Tibial nerve (tissue), 4 donors: ENCODE results near the gene CDKL2. TPM values are rescaled to one million over a fixed set of nuclear protein-coding genes. Genes with fewer than 3 reads are reported as not detected.
"Not testable (repeated sequence)": the region's sequence is repeated elsewhere in the genome, so short reads cannot be mapped to it uniquely, and the experiment has no call there.

ENCODE experiments used
- DNase-seq, 2 donors: peaks; one replicate each; pipeline ENCODE4 v3.0.0-alpha.2; 2019; ENCODE audit warnings: low spot score in 2 of 2
- H3K27ac ChIP-seq, 4 donors: fragments of 200-600 bp; sonication (generic) in 3 of 4; one replicate each; pipeline ENCODE4 v1.5.1; 2017 to 2019; ENCODE audit warnings: mild to moderate bottlenecking in 1 of 4
- H3K27me3 ChIP-seq, 2 donors: fragments of 200-600 bp; sonication (generic) in 1 of 2; one replicate each; pipeline versions ENCODE4 v1.5.1 to v1.6.0; 2017 to 2019
- H3K36me3 ChIP-seq, 3 donors: fragments of 200-600 bp; sonication (generic); one replicate each; pipeline ENCODE4 v1.5.1; 2018 to 2019
- H3K4me1 ChIP-seq, 4 donors: fragments of 200-600 bp; sonication (generic) in 3 of 4; one replicate each; pipeline ENCODE4 v1.5.1; 2017 to 2019
- H3K4me3 ChIP-seq, 4 donors: fragments of 200-600 bp; sonication (generic) in 3 of 4; one replicate each; pipeline ENCODE4 v1.5.1; 2017 to 2019; ENCODE audit warnings: mild to moderate bottlenecking in 1 of 4, moderate library complexity in 1 of 4
- H3K9me3 ChIP-seq, 4 donors: fragments of 200-600 bp; sonication (generic) in 3 of 4; one replicate each; pipeline ENCODE4 v1.5.1; 2017 to 2019
- EP300 ChIP-seq, 2 donors: sonication (generic); formaldehyde crosslinking; IDR thresholded peaks; one replicate each; pipeline ENCODE4 v1.6.1; 2017; ENCODE audit warnings: antibody characterized with exemption in 2 of 2, mild to moderate bottlenecking in 1 of 2
- POLR2A ChIP-seq, 2 donors: fragments of 450-650 bp; IDR thresholded peaks; one replicate each; pipeline ENCODE4 v1.6.1; 2017; ENCODE audit warnings: antibody characterized with exemption in 2 of 2, mild to moderate bottlenecking in 2 of 2, moderate library complexity in 2 of 2
- WGBS, 2 donors: methylation state at CpG; one replicate each; pipeline ENCODE4 v1.1.5; 2018; 5-methylcytosine and 5-hydroxymethylcytosine counted together
- total RNA-seq, 4 donors: library from RNA; depleted of rRNA; stranded (reverse); fragments of >200 nt; gene quantifications; one replicate each; pipeline ENCODE4 v1.1.0, GENCODE V29; 2016
- TF ChIP-seq, protein P1 (sequence below), 5 experiments: fragments of 200-600 bp in 3 of 5; fragments of 450-650 bp in 2 of 5; sonication (generic) in 3 of 5; IDR thresholded peaks; one replicate each; pipeline ENCODE4 v1.5.1; 2016 to 2019; ENCODE audit warnings: antibody characterized with exemption in 5 of 5, mild to moderate bottlenecking in 3 of 5, moderate library complexity in 2 of 5

Gene CDKL2
- total RNA-seq, 4 donors from 2014 or later: 0.21 to 2.9 (median 0.66) TPM; not detected in 1

DNA sequence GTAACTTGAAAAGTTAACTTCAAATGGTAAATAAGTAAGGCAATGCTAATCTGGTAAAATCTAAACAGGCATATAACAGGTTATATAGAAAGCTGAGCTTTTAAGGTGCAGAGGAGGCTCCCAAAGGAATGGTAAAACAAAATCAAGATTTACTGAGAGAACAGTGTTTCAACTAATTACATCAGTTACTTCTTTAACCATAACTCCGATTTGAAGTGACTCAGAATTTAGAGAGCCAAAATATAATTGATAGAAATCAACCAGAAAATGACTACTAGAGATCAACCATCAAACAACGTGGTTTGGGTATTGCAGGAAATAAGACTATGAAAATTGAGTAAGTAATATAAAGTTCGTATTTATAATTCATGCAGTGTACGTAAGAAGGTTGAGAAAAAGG, 36.0 kb upstream of the CDKL2 start:
- Histone ChIP-seq H3K36me3 (peaks cover 0 to 8% (median 0%) of the 10 kb centered on the region in 3 donors), H3K4me1 (peaks cover 0 to 40% (median 13%) of the 10 kb centered on the region in 4 donors), H3K4me3 (no peak overlapping the region), H3K9me3 (no peaks in the 10 kb centered on the region), H3K27me3 (no peaks in the 10 kb centered on the region), H3K27ac (no peak overlapping the region)
- TF ChIP-seq EP300 (IDR thresholded peaks at IDR 0.05) (no peak), POLR2A (IDR thresholded peaks at IDR 0.05) (no peak)
- TF ChIP-seq, protein P1, sequence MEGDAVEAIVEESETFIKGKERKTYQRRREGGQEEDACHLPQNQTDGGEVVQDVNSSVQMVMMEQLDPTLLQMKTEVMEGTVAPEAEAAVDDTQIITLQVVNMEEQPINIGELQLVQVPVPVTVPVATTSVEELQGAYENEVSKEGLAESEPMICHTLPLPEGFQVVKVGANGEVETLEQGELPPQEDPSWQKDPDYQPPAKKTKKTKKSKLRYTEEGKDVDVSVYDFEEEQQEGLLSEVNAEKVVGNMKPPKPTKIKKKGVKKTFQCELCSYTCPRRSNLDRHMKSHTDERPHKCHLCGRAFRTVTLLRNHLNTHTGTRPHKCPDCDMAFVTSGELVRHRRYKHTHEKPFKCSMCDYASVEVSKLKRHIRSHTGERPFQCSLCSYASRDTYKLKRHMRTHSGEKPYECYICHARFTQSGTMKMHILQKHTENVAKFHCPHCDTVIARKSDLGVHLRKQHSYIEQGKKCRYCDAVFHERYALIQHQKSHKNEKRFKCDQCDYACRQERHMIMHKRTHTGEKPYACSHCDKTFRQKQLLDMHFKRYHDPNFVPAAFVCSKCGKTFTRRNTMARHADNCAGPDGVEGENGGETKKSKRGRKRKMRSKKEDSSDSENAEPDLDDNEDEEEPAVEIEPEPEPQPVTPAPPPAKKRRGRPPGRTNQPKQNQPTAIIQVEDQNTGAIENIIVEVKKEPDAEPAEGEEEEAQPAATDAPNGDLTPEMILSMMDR (IDR thresholded peaks at IDR 0.05): no peak
- WGBS, 2 donors: 79 to 82% methylated on average over 4 of the region's 4 CpGs
- no peak for DNase-seq

DNA sequence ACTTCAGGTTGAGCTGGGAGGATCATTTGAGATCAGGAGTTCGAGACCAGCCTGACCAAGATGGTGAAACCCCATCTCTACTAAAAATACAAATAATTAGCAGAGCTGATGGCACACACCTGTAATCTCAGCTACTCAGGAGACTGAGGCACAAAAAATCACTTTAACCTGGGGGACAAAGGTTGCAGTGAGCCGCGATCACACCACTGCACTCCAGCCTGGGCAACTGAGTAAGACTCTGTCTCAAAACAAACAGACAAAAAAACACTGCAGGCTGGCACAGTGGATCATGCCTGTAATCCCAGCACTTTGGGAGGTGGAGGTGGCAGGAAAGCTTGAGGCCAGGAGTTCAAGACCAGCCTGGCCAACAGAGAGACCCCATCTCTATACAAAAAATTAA, 34.3 kb upstream of the CDKL2 start:
- peaks cover 0 to 30% (median 3%) of the 10 kb centered on the region in 4 donors for H3K4me1 ChIP-seq
- not testable (repeated sequence) for H3K9me3 ChIP-seq, H3K27ac ChIP-seq, H3K4me3 ChIP-seq, H3K27me3 ChIP-seq, DNase-seq
- peaks cover 0 to 14% (median 0%) of the 10 kb centered on the region in 3 donors for H3K36me3 ChIP-seq
- 96 to 97% methylated on average over 3 of the region's 3 CpGs for WGBS, 2 donors

DNA sequence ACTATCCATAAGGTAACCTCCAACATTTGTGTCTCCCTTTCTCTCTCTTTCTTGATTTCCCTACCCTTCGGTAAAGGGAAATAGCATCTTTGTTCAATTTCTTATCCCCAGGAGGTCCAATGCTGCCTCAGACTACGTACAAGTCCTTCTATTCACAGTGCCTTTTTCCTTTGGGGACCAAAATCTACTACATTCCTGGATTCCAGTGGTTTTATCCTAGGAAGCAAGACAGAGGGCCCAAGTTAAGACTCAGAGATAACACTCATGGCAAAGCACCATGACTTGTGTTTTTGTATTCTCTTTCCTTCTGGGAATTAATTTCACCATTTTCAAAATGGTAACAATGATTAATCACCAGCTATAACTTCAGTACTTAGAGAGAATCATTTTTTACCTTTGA, 32.3 kb upstream of the CDKL2 start:
- DNase-seq: no peak
- H3K27ac ChIP-seq: no peak overlapping the region
- no peak overlapping the region for H3K4me3 ChIP-seq
- no peak for TF ChIP-seq EP300 (IDR thresholded peaks at IDR 0.05)
- TF ChIP-seq, protein P1 (IDR thresholded peaks at IDR 0.05): no peak
- no peak for TF ChIP-seq POLR2A (IDR thresholded peaks at IDR 0.05)
- H3K4me1 ChIP-seq: peaks cover 0 to 18% (median 3%) of the 10 kb centered on the region in 4 donors
- H3K36me3 ChIP-seq: peaks cover 0 to 28% (median 4%) of the 10 kb centered on the region in 3 donors
- 69 to 79% methylated on average over 2 of the region's 2 CpGs for WGBS, 2 donors
- no peaks in the 10 kb centered on the region for H3K9me3 ChIP-seq
- no peaks in the 10 kb centered on the region for H3K27me3 ChIP-seq

DNA sequence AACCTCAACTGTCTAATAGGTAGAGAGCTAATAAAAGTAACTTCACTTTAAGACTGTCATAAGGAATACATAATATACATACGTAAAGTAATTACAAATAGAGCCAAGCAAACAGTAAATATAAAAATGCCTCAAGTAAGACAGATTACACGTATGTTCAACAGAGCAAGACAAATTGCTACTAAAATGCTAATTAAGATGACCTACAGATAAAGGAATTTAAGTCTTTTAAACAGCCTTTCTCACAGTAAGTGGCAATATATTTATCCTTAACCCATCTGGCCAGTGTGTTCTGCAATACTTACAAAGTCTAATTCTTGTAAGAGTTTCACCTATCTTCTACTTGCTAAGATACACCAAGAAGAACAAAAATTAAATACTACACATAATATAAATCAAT, 30.2 kb upstream of the CDKL2 start:
- peaks cover 0 to 10% (median 0%) of the 10 kb centered on the region in 4 donors for H3K4me1 ChIP-seq
- H3K9me3 ChIP-seq: no peaks in the 10 kb centered on the region
- WGBS, 2 donors: 65 to 68% methylated on average over 2 of the region's 2 CpGs
- H3K27ac ChIP-seq: no peak overlapping the region
- H3K27me3 ChIP-seq: no peaks in the 10 kb centered on the region
- H3K36me3 ChIP-seq: peaks cover under 1 to 42% (median 5%) of the 10 kb centered on the region in 3 donors
- no peak overlapping the region for H3K4me3 ChIP-seq
- TF ChIP-seq EP300 (IDR thresholded peaks at IDR 0.05): no peak
- TF ChIP-seq, protein P1 (IDR thresholded peaks at IDR 0.05): no peak
- TF ChIP-seq POLR2A (IDR thresholded peaks at IDR 0.05): no peak
- DNase-seq: no peak

DNA sequence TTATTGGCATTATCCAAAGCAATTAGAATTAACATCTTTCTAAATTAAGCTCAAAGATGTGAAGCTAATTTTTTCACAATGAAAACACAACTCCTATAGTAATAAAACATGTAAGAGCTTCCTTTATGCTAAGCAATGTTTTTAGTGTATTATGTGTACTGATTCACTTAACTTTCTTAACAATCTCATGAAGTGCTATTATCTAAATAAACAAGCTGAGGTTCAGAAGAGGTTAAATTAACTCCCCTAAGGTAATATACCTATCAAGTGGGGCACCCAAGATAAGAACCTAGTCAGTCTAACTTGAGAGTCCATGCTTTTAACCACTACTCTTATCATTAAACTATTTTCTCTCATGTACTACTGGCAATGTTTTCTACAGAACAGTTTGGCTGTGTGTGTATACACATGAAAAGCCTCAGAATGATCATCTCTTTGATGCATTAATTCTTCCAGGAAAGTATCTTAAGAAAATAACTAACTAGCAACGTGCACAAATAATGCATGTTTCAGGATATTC, 29.2 kb upstream of the CDKL2 start:
- H3K4me3 ChIP-seq: no peak overlapping the region
- no peak overlapping the region for H3K27ac ChIP-seq
- peaks cover 3 to 51% (median 5%) of the 10 kb centered on the region in 3 donors for H3K36me3 ChIP-seq
- H3K4me1 ChIP-seq: peaks cover 0 to 7% (median 0%) of the 10 kb centered on the region in 4 donors
- H3K27me3 ChIP-seq: no peaks in the 10 kb centered on the region
- TF ChIP-seq POLR2A (IDR thresholded peaks at IDR 0.05) (no peak), EP300 (IDR thresholded peaks at IDR 0.05) (no peak)
- TF ChIP-seq, protein P1 (IDR thresholded peaks at IDR 0.05): no peak
- DNase-seq: no peak
- 88 to 91% methylated on average over 1 of the region's 1 CpG for WGBS, 2 donors
- H3K9me3 ChIP-seq: no peaks in the 10 kb centered on the region
